GM18502 (cell line): Measurements from ENCODE around the gene PROB1.
A peak's percentile ranks its signal among the peaks of the same experiment; 100 is the strongest.

ENCODE experiments used
- ATAC-seq: cut with Tn5 transposase; IDR thresholded peaks from one replicate; pipeline ENCODE4 v1.9.1; 2021; ENCODE audit warnings: mild to moderate bottlenecking; ENCODE audit not compliant: unreplicated experiment, poor library complexity

The PROB1 gene

DNA sequence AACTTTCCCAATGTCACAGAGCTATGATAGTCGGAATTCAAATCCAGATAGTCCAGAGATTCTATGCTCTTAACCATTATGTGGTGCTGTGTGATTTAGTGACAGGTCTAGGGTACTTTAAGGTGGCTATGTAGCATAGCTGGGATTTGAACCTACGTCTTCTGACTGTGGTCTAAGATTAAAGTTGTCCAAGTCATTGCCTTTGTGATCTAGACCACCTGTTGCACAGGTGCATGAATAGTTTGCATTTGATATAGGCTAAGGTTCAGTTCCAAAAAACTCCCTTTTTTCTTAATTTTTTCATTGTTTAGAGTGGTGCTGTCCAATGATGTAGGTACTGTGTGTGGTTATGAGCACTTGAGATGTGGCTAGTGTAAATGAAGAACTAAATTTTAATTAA lies 50.7 kb downstream of the PROB1 start:
- no peak for ATAC-seq

DNA sequence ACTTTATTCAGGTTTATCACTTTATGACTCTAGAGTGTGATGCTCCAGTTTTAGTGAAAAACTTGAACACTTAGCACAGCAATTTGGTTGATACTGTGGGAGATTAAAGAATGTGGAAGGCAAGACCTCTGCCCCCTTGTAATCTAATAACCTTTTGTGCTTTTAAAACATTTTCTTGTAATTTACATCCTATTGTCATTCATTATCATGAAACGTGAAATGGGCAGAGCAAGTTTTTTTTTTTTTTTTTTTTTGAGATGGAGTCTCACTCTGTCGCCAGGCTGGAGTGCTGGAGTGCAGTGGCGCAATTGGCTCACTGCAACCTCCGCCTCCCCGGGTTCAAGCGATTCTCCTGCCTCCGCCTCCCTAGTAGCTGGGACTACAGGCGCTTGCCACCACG lies 51.4 kb downstream of the PROB1 start:
- ATAC-seq = no peak

GRCh38 chr5:139342423-139342723 lies 52.5 kb downstream of the PROB1 start:
- peak; percentile 52 for ATAC-seq

- ATAC-seq = peak; percentile 88
Measured at GRCh38 chr5:139341689-139342422, 53.0 kb downstream of the PROB1 start, which contains the start of gene PAIP2. PAIP2 (plus strand) TSS chr5:139341854; CDS start chr5:139363785, 21,931 bp downstream.

- no peak for ATAC-seq
Measured at GRCh38 chr5:139341187-139341688, 53.7 kb downstream of the PROB1 start.
